GM19025 (cell line): ENCODE results near the gene REXO5.
"Not testable (repeated sequence)": the region's sequence is repeated elsewhere in the genome, so short reads cannot be mapped to it uniquely, and the experiment has no call there.

ENCODE experiments used
- ATAC-seq: cut with Tn5 transposase; IDR thresholded peaks from one replicate; pipeline ENCODE4 v1.9.1; 2021; ENCODE audit warnings: mild to moderate bottlenecking, low read depth, moderate library complexity; ENCODE audit not compliant: unreplicated experiment

REXO5 gene

DNA sequence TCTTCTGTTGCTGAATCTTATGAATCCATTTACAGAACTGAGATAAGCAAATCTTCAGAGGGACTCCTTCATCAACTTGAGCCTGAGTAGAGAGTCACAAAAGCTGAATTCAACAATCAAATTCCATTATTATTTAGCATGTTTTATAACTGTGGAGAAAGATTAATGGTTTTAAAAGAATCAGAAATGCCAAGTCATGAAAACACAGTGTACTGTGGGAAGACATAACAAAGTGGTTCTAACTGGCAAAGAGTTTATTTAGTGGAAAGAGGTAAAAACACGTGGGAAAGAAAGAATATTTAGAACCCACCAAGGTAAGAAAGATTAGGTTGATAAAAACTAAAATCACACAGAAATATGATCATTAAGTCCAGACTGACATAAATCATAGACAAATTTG lies 5.0 kb upstream of the REXO5 start:
- no peak for ATAC-seq

DNA sequence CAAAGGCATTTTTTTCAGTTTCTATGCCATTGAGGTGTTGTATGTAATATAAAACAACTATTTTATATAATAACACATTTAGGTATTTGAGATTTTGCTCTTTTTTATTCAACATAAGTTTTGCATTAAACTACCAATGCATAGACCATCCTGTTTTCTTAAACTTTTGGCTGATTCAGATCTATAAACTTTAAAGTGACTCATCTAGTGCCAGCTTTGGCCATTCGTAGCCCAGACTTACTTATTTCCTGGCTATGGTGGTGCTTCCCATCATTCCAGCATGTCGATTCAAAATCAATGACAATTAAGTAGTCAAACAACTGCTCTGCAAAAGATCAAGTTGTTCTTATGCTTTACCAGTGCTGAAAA lies 3.2 kb upstream of the REXO5 start:
- no peak for ATAC-seq

- no peak for ATAC-seq
These were observed 2.6 kb upstream of the REXO5 start for GRCh38 chr16:20803561-20804214.

GRCh38 chr16:20805684-20806167 lies 601 bp upstream of the REXO5 start:
- ATAC-seq = not testable (repeated sequence)

DNA sequence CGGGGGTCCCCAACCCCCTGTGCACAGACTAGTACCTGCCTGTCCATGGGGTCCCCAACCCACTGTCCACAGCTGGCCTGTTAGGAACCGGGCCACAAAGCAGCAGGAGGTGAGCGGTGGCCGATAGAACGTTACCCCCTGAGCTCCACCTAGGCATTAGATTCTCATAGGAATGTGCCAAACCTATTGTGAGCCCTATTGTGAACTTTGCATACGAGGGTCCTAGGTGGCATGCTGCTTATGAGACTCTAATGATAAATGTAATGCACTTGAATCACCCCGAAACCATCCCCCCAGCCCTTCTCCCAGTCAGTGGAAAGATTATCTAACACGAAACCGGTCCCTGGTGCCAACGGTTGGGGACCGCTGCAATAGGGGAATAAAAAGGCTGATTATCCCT lies 1.5 kb downstream of the REXO5 start:
- no peak for ATAC-seq

DNA sequence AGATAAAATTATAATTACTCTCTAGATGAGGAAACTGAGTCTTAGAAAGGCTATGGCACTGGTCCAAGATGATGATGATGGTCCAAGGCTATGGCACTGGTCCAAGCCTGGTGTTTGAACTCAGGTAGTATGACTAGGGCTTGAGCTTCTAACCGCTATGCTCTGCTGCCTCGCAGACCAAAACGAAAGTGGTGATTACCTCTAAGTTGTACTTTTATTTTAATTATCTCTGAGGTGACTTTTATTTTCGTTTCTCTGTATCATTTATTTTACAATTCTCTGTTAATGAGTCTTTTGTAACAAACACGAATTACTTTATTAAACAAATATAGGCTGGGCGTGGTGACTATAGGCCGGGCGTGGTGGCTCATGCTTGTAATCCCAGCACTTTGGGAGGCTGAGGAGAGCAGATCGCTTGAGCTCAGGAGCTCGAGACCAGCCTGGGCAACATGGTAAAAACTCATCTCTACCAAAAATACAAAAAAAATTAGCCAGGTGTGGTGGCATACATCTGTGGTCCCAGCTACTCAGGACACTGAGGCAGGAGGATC lies 5.6 kb downstream of the REXO5 start:
- no peak for ATAC-seq

- ATAC-seq = no peak
These were observed 6.2 kb downstream of the REXO5 start for GRCh38 chr16:20812510-20812909.

GRCh38 chr16:20814784-20815183 lies 8.5 kb downstream of the REXO5 start:
- ATAC-seq = no peak

GRCh38 chr16:20818929-20819585 lies 12.7 kb downstream of the REXO5 start:
- no peak for ATAC-seq

GRCh38 chr16:20821682-20822081 lies 15.4 kb downstream of the REXO5 start:
- no peak for ATAC-seq

GRCh38 chr16:20822521-20823325 lies 16.4 kb downstream of the REXO5 start:
- ATAC-seq = no peak

GRCh38 chr16:20826039-20826566 lies 19.8 kb downstream of the REXO5 start:
- no peak for ATAC-seq

DNA sequence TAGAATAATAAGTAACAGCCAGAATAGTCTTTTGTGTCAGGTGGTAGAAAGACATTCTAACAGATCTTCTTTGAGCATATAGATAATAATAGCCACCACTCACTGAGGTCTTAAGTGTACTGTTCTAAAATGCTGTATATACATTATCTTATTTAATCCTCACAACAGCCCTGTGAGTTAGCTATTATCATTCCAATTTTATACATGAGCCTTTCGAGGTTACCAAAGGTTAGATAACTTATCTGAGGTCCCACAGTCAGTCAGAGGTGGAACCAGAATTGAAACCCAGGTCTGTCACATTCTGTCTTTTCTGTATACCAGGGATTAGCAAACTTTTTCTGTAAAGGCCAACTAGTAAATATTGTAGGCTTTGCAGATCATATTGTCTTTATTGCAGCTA lies 23.2 kb downstream of the REXO5 start:
- ATAC-seq = no peak

DNA sequence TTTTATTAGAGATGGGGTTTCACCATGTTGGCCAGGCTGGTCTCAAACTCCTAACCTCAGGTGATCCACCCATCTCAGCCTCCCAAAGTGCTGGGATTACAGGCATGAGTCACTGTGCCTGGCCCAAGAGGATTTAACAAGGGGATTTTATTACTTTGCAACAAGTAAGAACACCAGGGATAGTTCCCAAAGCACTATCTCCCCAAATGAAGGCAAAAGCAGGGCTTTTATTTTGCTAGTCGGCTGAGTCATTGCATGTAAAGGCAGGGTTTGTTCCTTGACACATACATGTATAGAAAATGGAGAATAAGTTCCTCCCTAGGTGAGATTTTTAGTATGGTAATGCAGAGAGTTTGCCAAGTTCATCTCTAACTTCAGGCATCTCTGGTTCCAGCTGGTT lies 24.0 kb downstream of the REXO5 start:
- ATAC-seq = no peak

DNA sequence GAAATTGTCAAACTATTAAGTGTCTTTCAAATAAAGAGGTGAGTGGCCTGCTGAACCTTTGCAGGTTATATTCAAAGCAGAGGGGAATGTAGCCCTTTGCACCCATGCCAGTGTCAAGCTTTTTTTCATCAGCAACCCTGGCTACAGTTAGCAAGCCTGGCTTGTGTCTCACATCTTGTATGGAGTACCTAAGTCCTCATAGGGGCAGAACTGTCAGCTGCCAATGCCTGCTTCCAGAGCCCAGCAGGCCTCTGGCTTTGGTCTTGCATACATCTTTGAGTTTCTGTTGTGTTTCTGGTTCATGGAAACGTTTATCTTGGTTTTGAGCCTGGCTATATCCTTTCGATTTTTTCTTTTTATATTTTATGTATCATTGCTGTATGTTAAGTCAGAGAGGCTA lies 26.8 kb downstream of the REXO5 start:
- ATAC-seq = no peak

- no peak for ATAC-seq
These were observed 31.9 kb downstream of the REXO5 start for GRCh38 chr16:20838240-20838639.

DNA sequence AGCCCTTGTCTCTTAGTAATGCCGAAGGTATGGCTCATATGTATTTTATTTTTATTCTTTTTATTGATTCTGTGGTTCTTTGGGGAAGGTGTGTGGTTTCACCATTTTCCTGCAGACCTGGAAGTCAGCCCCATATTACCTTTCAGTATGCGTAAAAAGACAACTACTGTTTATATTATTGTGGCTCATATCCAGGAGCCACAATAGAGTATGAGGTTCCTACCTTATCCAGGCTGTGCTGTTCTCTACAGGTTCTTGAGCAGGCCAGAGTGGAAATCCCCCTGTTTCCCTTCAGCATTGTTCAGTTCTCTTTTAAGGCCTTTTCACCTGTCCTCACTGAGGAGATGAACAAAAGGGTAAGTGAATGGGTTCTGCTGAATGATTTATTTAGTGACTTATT lies 33.2 kb downstream of the REXO5 start:
- ATAC-seq = no peak

- no peak for ATAC-seq
These were observed 37.7 kb downstream of the REXO5 start for GRCh38 chr16:20844054-20844453.

DNA sequence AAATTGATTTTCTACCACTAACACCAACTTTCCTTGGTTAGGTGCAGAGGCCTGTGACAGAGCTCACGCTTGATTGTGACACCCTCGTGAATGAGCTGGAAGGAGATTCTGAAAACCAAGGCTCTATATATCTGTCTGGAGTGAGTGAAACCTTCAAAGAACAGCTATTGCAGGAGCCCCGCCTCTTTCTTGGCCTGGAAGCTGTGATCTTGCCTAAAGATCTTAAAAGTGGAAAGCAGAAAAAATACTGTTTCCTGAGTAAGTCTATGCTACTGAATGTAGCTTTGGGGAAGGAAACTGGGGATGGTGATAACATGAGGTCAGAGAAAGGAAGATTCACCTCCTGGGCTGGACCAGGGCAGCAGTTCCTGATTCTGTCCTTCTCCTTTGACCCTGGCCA lies 38.3 kb downstream of the REXO5 start:
- no peak for ATAC-seq

GRCh38 chr16:20846030-20846429 lies 39.7 kb downstream of the REXO5 start:
- ATAC-seq = no peak

- ATAC-seq = no peak
These were observed 40.2 kb downstream of the REXO5 start for GRCh38 chr16:20846551-20846950.
